Activated naive CD8-positive, alpha-beta T cell treated with anti-CD3 and anti-CD28 coated beads, Interleukin-2, amount 50 U/mL, for 16 hours (primary cell): ENCODE data around the gene ELK4.
A peak's percentile ranks its signal among the peaks of the same experiment; 100 is the strongest.

ENCODE experiments used
- DNase-seq: peaks from one replicate; pipeline ENCODE4 v3.0.0-alpha.2; 2020; ENCODE audit warnings: low read depth, low spot score

ELK4 gene

GRCh38 chr1:205596876-205597275 is 34.9 kb downstream of the ELK4 start:
- no peak for DNase-seq

GRCh38 chr1:205595861-205596260 is 36.0 kb downstream of the ELK4 start:
- DNase-seq = no peak

- DNase-seq = no peak
Measured at GRCh38 chr1:205595435-205595834, 36.4 kb downstream of the ELK4 start.

GRCh38 chr1:205594846-205595245 is 37.0 kb downstream of the ELK4 start:
- no peak for DNase-seq

- no peak for DNase-seq
Measured at GRCh38 chr1:205593967-205594366, 37.8 kb downstream of the ELK4 start.

- no peak for DNase-seq
Measured at GRCh38 chr1:205593532-205593931, 38.3 kb downstream of the ELK4 start.

- no peak for DNase-seq
Measured at GRCh38 chr1:205592443-205593003, 39.3 kb downstream of the ELK4 start.

GRCh38 chr1:205591522-205592351 is 40.1 kb downstream of the ELK4 start:
- DNase-seq = peak; percentile 80

GRCh38 chr1:205590777-205591513 is 40.9 kb downstream of the ELK4 start:
- DNase-seq = no peak

GRCh38 chr1:205590457-205590768 is 41.4 kb downstream of the ELK4 start:
- no peak for DNase-seq

- no peak for DNase-seq
Measured at GRCh38 chr1:205589618-205590456, 42.0 kb downstream of the ELK4 start.

- no peak for DNase-seq
Measured at GRCh38 chr1:205589046-205589445, 42.8 kb downstream of the ELK4 start.

GRCh38 chr1:205588636-205589035 is 43.2 kb downstream of the ELK4 start:
- DNase-seq = no peak

- no peak for DNase-seq
Measured at GRCh38 chr1:205587581-205587980, 44.2 kb downstream of the ELK4 start.

GRCh38 chr1:205585835-205586785 is 45.7 kb downstream of the ELK4 start:
- DNase-seq = no peak

- DNase-seq = no peak
Measured at GRCh38 chr1:205585169-205585834, 46.5 kb downstream of the ELK4 start.

- no peak for DNase-seq
Measured at GRCh38 chr1:205584732-205585131, 47.1 kb downstream of the ELK4 start.

GRCh38 chr1:205583461-205584130 is 48.2 kb downstream of the ELK4 start:
- no peak for DNase-seq

GRCh38 chr1:205582471-205583291 is 49.1 kb downstream of the ELK4 start:
- peak; percentile 15 for DNase-seq
